Peyer's patch (tissue), 4 donors: ENCODE results near the gene ITGB7.

Experiments
- POLR2A ChIP-seq, 2 donors: fragments of 450-650 bp; IDR thresholded peaks; one replicate each; pipeline ENCODE4 v1.5.1; 2017; ENCODE audit warnings: antibody characterized with exemption in 2 of 2, mild to moderate bottlenecking in 2 of 2, moderate library complexity in 2 of 2
- TF ChIP-seq, protein P1 (sequence below), 6 experiments: fragments of 450-650 bp in 4 of 6; fragments of 200-600 bp in 2 of 6; sonication (generic) in 1 of 6; IDR thresholded peaks; one replicate each; pipeline ENCODE4 v1.5.1; 2017 to 2019; ENCODE audit warnings: antibody characterized with exemption in 6 of 6, mild to moderate bottlenecking in 3 of 6, moderate library complexity in 1 of 6

DNA sequence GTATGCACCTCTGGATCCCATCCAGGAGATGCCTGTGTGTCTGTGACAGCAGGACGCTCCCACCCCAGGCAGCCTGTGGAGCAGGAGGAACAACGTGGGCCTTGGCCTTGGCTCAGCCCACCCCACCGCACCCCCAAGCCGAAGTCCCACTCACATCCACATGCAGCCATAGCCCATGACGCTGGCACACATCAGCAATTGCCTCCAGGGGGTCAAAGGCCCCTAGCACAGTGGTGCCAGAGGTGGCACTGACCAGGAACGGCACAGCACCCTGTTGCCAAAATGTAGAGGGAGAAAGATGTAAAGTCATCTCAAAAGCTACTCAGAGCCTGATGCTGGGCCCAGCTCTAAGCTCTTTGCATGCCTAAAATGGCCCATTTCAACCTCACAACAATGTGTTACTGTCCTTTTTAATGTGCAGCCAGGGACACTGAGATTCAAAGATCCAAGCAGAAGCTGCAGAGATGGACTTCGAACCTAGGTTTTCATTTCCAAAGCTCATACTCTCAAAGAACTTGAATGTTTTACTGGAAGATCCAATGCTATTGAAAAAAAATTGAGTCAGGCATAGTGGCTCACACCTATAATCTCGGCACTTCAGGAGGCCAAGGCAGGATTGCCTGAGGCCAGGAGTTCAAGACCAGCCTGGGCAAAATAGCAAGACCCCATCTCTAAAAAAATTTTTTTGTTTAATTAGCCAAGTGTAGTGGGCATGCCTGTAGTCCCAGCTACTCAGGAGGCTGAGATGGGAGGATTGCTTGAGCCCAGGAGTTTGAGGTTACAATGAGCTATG is 45.7 kb downstream of the ITGB7 start:
- TF ChIP-seq, protein P1, sequence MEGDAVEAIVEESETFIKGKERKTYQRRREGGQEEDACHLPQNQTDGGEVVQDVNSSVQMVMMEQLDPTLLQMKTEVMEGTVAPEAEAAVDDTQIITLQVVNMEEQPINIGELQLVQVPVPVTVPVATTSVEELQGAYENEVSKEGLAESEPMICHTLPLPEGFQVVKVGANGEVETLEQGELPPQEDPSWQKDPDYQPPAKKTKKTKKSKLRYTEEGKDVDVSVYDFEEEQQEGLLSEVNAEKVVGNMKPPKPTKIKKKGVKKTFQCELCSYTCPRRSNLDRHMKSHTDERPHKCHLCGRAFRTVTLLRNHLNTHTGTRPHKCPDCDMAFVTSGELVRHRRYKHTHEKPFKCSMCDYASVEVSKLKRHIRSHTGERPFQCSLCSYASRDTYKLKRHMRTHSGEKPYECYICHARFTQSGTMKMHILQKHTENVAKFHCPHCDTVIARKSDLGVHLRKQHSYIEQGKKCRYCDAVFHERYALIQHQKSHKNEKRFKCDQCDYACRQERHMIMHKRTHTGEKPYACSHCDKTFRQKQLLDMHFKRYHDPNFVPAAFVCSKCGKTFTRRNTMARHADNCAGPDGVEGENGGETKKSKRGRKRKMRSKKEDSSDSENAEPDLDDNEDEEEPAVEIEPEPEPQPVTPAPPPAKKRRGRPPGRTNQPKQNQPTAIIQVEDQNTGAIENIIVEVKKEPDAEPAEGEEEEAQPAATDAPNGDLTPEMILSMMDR (IDR thresholded peaks at IDR 0.05), result no peak
- no peak for TF ChIP-seq POLR2A (IDR thresholded peaks at IDR 0.05)
